Thymus (tissue), 11 donors: ENCODE data around the gene PTPRU. TPM values are rescaled to one million over a fixed set of nuclear protein-coding genes. Genes with fewer than 3 reads are reported as not detected.

Experiments used
- DNase-seq, 9 donors: peaks; one replicate each; pipeline ENCODE4 v3.0.0-alpha.2; 2013; ENCODE audit warnings: low spot score in 9 of 9, low read depth in 6 of 9, missing footprints in 1 of 9
- H3K27ac ChIP-seq, 2 donors: one replicate each; pipeline ENCODE4 v1.5.1; 2013; ENCODE audit warnings: control low read depth in 1 of 2, low read depth in 1 of 2, low read length in 1 of 2, mild to moderate bottlenecking in 1 of 2, moderate library complexity in 1 of 2
- H3K27me3 ChIP-seq, 2 donors: one replicate each; pipeline ENCODE4 v1.5.1; 2013; ENCODE audit warnings: low read length in 1 of 2; ENCODE audit not compliant: control insufficient read depth in 2 of 2, insufficient read depth in 1 of 2
- H3K36me3 ChIP-seq, 2 donors: one replicate each; pipeline ENCODE4 v1.5.1; 2013; ENCODE audit warnings: low read length in 1 of 2, mild to moderate bottlenecking in 1 of 2, moderate library complexity in 1 of 2; ENCODE audit not compliant: control insufficient read depth in 2 of 2, insufficient read depth in 2 of 2
- H3K4me1 ChIP-seq, 2 donors: one replicate each; pipeline ENCODE4 v1.5.1; 2013; ENCODE audit warnings: low read length in 2 of 2; ENCODE audit not compliant: control insufficient read depth in 2 of 2, insufficient read depth in 2 of 2
- H3K4me3 ChIP-seq, 2 donors: one replicate each; pipeline ENCODE4 v1.5.1; 2013; ENCODE audit warnings: low read length in 2 of 2, control low read depth in 1 of 2, mild to moderate bottlenecking in 1 of 2
- H3K9me3 ChIP-seq, 2 donors: one replicate each; pipeline ENCODE4 v1.5.1; 2013; ENCODE audit warnings: low read length in 1 of 2, mild to moderate bottlenecking in 1 of 2; ENCODE audit not compliant: control insufficient read depth in 2 of 2, insufficient read depth in 1 of 2
- WGBS: extraction: QIAGEN DNeasy Blood & Tissue Kit; methylation state at CpG from one replicate; pipeline ENCODE4 v1.1.7; 2013; 5-methylcytosine and 5-hydroxymethylcytosine counted together
- polyA plus RNA-seq: library from polyadenylated mRNA; stranded (reverse); fragments of 200-250 nt; gene quantifications from one replicate; pipeline ENCODE4 v1.2.3, GENCODE V29; 2013
- total RNA-seq: library from RNA; stranded (reverse); fragments of 120-200 nt; gene quantifications from one replicate; pipeline ENCODE4 v1.2.4, GENCODE V29; 2013
- donor health status: healthy.

The PTPRU gene
- total and polyA plus RNA-seq, 2 donors: 5.5 to 6.3 TPM

DNA sequence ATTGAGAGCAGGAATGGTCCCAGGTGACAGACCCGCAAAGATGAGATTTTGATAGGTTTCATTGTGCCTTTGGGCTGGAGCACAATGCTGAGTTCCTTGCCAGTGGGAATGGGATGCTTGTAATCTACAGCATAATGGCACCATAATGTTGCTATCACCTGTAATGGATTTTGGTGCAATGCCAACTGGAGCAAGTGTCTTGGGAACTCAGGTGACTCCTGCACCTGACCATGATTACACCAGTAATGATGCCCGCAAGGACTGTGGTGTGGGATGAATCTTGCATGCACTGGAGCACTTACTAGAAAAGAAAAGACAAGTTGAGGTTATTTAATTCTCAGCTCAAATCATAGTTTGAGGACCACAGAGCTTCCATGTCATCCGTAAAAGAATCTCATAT is 96.7 kb downstream of the PTPRU start:
- WGBS: 94% methylated on average over 3 of the region's 3 CpGs

DNA sequence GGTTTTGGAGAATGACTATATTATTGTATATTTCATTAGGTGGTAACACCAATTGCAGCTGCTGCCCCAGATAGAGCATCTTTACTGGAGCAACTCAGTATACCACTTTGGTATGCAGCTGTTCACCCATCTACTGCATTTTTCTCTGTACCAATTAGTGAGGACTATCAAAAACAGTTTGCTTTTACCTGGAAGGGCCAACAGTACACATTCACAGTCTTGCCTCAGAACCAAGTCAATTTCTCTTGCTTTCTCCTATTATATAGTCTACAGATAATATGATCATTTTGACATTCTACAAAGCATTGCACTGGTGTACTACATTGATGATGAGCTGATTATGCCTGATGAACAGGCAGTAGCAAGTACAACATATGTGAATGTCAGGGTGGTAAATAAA is 99.3 kb downstream of the PTPRU start:
- Histone ChIP-seq H3K4me3 (no peak overlapping the region), H3K27ac (no peak overlapping the region), H3K36me3 (no peaks in the 10 kb centered on the region), H3K9me3 (no peaks in the 10 kb centered on the region), H3K27me3 (no peaks in the 10 kb centered on the region), H3K4me1 (no peaks in the 10 kb centered on the region)
- DNase-seq: no peak

More for the DNA sequence above, 96.7 kb downstream of the PTPRU start:
- Histone ChIP-seq H3K4me1 (no peaks in the 10 kb centered on the region), H3K36me3 (no peaks in the 10 kb centered on the region), H3K27ac (no peak overlapping the region), H3K4me3 (no peak overlapping the region), H3K27me3 (no peaks in the 10 kb centered on the region), H3K9me3 (no peaks in the 10 kb centered on the region)
- DNase-seq: no peak

GRCh38 chr1:29338908-29339575 is 102.7 kb downstream of the PTPRU start:
- H3K4me3 ChIP-seq: no peak overlapping the region
- 83% methylated on average over 3 of the region's 3 CpGs for WGBS
- no peaks in the 10 kb centered on the region for H3K36me3 ChIP-seq
- H3K27me3 ChIP-seq: peaks cover 0 to 3% of the 10 kb centered on the region in 2 donors
- no peak for DNase-seq
- H3K9me3 ChIP-seq: no peaks in the 10 kb centered on the region
- no peak overlapping the region for H3K27ac ChIP-seq
- peaks cover 0 to 8% of the 10 kb centered on the region in 2 donors for H3K4me1 ChIP-seq

- no peaks in the 10 kb centered on the region for H3K9me3 ChIP-seq
- no peak for DNase-seq
- H3K27me3 ChIP-seq: peaks cover 0 to 12% of the 10 kb centered on the region in 2 donors
- H3K4me3 ChIP-seq: no peak overlapping the region
- 76% methylated on average over 4 of the region's 4 CpGs for WGBS
- no peak overlapping the region for H3K27ac ChIP-seq
- no peaks in the 10 kb centered on the region for H3K36me3 ChIP-seq
- peaks cover 0 to 8% of the 10 kb centered on the region in 2 donors for H3K4me1 ChIP-seq
Measured at GRCh38 chr1:29341936-29342335, 105.6 kb downstream of the PTPRU start.

GRCh38 chr1:29342351-29342750 is 106.0 kb downstream of the PTPRU start:
- Histone ChIP-seq H3K27me3 (peaks cover 0 to 12% of the 10 kb centered on the region in 2 donors), H3K4me1 (peaks cover 0 to 8% of the 10 kb centered on the region in 2 donors), H3K4me3 (no peak overlapping the region), H3K27ac (no peak overlapping the region), H3K36me3 (no peaks in the 10 kb centered on the region), H3K9me3 (no peaks in the 10 kb centered on the region)
- DNase-seq: no peak
- WGBS: 87% methylated on average over 7 of the region's 7 CpGs

DNA sequence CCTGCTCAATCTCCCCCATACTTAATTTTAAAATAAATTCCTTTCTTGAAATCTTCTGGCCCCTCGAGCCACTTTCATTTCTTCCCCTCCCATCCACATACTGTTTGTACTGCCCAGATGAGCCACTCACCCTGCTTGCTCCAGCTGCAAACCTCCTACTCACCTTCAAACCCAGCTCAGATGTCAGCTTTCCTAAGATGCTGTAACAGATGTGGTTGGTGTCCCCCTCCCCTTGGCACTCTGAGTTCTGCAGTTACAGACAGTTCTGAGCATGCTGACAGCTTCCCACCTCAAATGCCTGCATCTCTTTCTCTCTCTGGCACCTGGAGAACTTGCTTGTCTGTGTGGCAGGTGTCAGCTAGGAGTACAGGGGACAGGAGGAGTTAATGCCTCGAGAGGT is 106.7 kb downstream of the PTPRU start:
- DNase-seq: peak in 5 of 9 donors; percentile 4 to 57 (median 12)
- Histone ChIP-seq H3K4me1 (peaks cover 0 to 8% of the 10 kb centered on the region in 2 donors), H3K27me3 (peaks cover 0 to 12% of the 10 kb centered on the region in 2 donors), H3K4me3 (no peak overlapping the region), H3K9me3 (no peaks in the 10 kb centered on the region), H3K36me3 (no peaks in the 10 kb centered on the region), H3K27ac (no peak overlapping the region)
- 73% methylated on average over 2 of the region's 2 CpGs for WGBS

DNA sequence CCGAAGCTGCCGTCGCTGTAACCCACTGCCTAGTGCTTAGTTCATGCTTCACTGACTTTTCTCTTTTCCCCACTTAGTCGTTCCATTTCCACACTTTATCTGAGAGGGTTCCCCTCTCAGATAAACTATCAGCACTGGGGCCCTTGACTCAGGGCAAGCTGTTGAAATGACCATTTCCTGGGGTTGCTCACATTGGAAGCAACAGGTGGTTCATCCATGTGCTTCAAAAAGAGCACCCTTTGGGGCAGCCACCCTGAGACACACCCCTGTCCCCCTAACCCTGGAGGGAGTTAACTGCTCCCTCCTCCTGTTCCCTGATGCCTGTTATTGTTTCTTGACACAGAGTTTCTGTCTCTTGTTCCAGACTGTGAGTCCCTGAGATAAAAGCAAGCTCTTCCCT is 107.2 kb downstream of the PTPRU start:
- H3K27ac ChIP-seq: no peak overlapping the region
- no peaks in the 10 kb centered on the region for H3K36me3 ChIP-seq
- no peaks in the 10 kb centered on the region for H3K9me3 ChIP-seq
- no peak for DNase-seq
- H3K27me3 ChIP-seq: peaks cover 0 to 12% of the 10 kb centered on the region in 2 donors
- WGBS: 80% methylated on average over 4 of the region's 4 CpGs
- no peak overlapping the region for H3K4me3 ChIP-seq
- H3K4me1 ChIP-seq: peaks cover 0 to 8% of the 10 kb centered on the region in 2 donors

GRCh38 chr1:29343908-29344307 is 107.6 kb downstream of the PTPRU start:
- WGBS: 73% methylated on average over 10 of the region's 10 CpGs
- DNase-seq: no peak
- no peaks in the 10 kb centered on the region for H3K9me3 ChIP-seq

GRCh38 chr1:29344336-29344735 is 108.0 kb downstream of the PTPRU start:
- H3K4me3 ChIP-seq: no peak overlapping the region
- WGBS: 50% methylated on average over 9 of the region's 9 CpGs
- no peak for DNase-seq
- peaks cover 0 to 12% of the 10 kb centered on the region in 2 donors for H3K27me3 ChIP-seq
- H3K27ac ChIP-seq: no peak overlapping the region
- H3K4me1 ChIP-seq: peaks cover 0 to 8% of the 10 kb centered on the region in 2 donors
- no peaks in the 10 kb centered on the region for H3K9me3 ChIP-seq
- H3K36me3 ChIP-seq: no peaks in the 10 kb centered on the region

More at GRCh38 chr1:29343908-29344307, 107.6 kb downstream of the PTPRU start:
- H3K36me3 ChIP-seq: no peaks in the 10 kb centered on the region
- no peak overlapping the region for H3K27ac ChIP-seq
- peaks cover 0 to 12% of the 10 kb centered on the region in 2 donors for H3K27me3 ChIP-seq
- peaks cover 0 to 8% of the 10 kb centered on the region in 2 donors for H3K4me1 ChIP-seq
- no peak overlapping the region for H3K4me3 ChIP-seq
